H9 (cell line): Measurements from ENCODE around the gene ETV3L. TPM values are rescaled to one million over a fixed set of nuclear protein-coding genes. Genes with fewer than 3 reads are reported as not detected.
A peak's percentile ranks its signal among the peaks of the same experiment; 100 is the strongest.

Experiments used
- DNase-seq: peaks from one replicate; pipeline ENCODE4 v3.0.0-alpha.2; 2017
- H2AFZ ChIP-seq: one replicate; pipeline ENCODE4 v1.6.1; 2013; ENCODE audit warnings: mild to moderate bottlenecking, low read length, control low read depth, moderate library complexity
- H2AK5ac ChIP-seq: 2 replicates; pipeline ENCODE4 v1.6.1; 2013; ENCODE audit warnings: low read length, control low read depth, mixed read lengths; ENCODE audit not compliant: insufficient read length
- H2BK120ac ChIP-seq: one replicate; pipeline ENCODE4 v1.6.1; 2013; ENCODE audit warnings: low read depth, mild to moderate bottlenecking, low read length, control low read depth, inconsistent platforms; ENCODE audit not compliant: poor library complexity, severe bottlenecking
- H2BK12ac ChIP-seq: 2 replicates; pipeline ENCODE4 v1.6.1; 2013; ENCODE audit warnings: low read length, control low read depth, mixed read lengths, low read depth; ENCODE audit not compliant: insufficient read length
- H2BK15ac ChIP-seq: 2 replicates; pipeline ENCODE4 v1.6.1; 2013; ENCODE audit warnings: low read depth, low read length, control low read depth
- H2BK20ac ChIP-seq: one replicate; pipeline ENCODE4 v1.6.1; 2013; ENCODE audit warnings: low read depth, mild to moderate bottlenecking, low read length, control low read depth, inconsistent platforms; ENCODE audit not compliant: poor library complexity, severe bottlenecking
- H2BK5ac ChIP-seq: 2 replicates; pipeline ENCODE4 v1.6.1; 2013; ENCODE audit warnings: low read length, control low read depth, mixed read lengths; ENCODE audit not compliant: insufficient read length
- H3K14ac ChIP-seq: 2 replicates; pipeline ENCODE4 v1.6.1; 2013; ENCODE audit warnings: low read length, control low read depth; ENCODE audit not compliant: insufficient read depth
- H3K18ac ChIP-seq: 2 replicates; pipeline ENCODE4 v1.6.1; 2013; ENCODE audit warnings: low read depth, mild to moderate bottlenecking, mixed read lengths, low read length, control low read depth; ENCODE audit not compliant: insufficient read length
- H3K23ac ChIP-seq: 2 replicates; pipeline ENCODE4 v1.6.1; 2013; ENCODE audit warnings: low read length, control low read depth, mixed read lengths, low read depth; ENCODE audit not compliant: insufficient read length
- H3K23me2 ChIP-seq: 2 replicates; pipeline ENCODE4 v1.6.1; 2013; ENCODE audit warnings: low read depth, mild to moderate bottlenecking, mixed read lengths, low read length, control low read depth; ENCODE audit not compliant: insufficient read length, poor library complexity, severe bottlenecking
- H3K27ac ChIP-seq: 2 replicates; pipeline ENCODE4 v1.5.1; 2013; ENCODE audit warnings: low read length, control low read depth, mixed read lengths, low read depth; ENCODE audit not compliant: insufficient read length
- H3K27me3 ChIP-seq: 2 replicates; pipeline ENCODE4 v1.6.1; 2013; ENCODE audit warnings: low read length, control low read depth, inconsistent platforms; ENCODE audit not compliant: insufficient read depth
- H3K4ac ChIP-seq: 2 replicates; pipeline ENCODE4 v1.6.1; 2013; ENCODE audit warnings: low read depth, mild to moderate bottlenecking, control low read depth, inconsistent platforms, low read length, moderate library complexity
- H3K4me1 ChIP-seq: 2 replicates; pipeline ENCODE4 v1.6.1; 2013; ENCODE audit warnings: low read length, control low read depth, inconsistent platforms; ENCODE audit not compliant: insufficient read depth
- H3K4me2 ChIP-seq: 2 replicates; pipeline ENCODE4 v1.6.1; 2013; ENCODE audit warnings: low read length, control low read depth, mixed read lengths; ENCODE audit not compliant: insufficient read length, insufficient read depth
- H3K56ac ChIP-seq: 2 replicates; pipeline ENCODE4 v1.6.1; 2013; ENCODE audit warnings: low read depth, mild to moderate bottlenecking, mixed read lengths, low read length, control low read depth; ENCODE audit not compliant: insufficient read length
- H3K79me1 ChIP-seq: 2 replicates; pipeline ENCODE4 v1.6.1; 2013; ENCODE audit warnings: low read depth, mild to moderate bottlenecking, moderate library complexity, low read length, control low read depth, inconsistent platforms; ENCODE audit not compliant: insufficient read depth, poor library complexity, severe bottlenecking
- H3K79me2 ChIP-seq: 2 replicates; pipeline ENCODE4 v1.6.1; 2013; ENCODE audit warnings: low read length, control low read depth, inconsistent platforms; ENCODE audit not compliant: insufficient read depth
- H3K9ac ChIP-seq: 2 replicates; pipeline ENCODE4 v1.6.1; 2013; ENCODE audit warnings: low read length, control low read depth, mixed read lengths; ENCODE audit not compliant: insufficient read length; ENCODE audit errors: extremely low read depth
- H3K9me3 ChIP-seq: one replicate; pipeline ENCODE4 v1.6.1; 2013; ENCODE audit warnings: low read depth, low read length, inconsistent platforms; ENCODE audit not compliant: control insufficient read depth
- H3T11ph ChIP-seq: one replicate; pipeline ENCODE4 v1.6.1; 2013; ENCODE audit warnings: mild to moderate bottlenecking, low read length, control low read depth, inconsistent platforms
- H4K20me1 ChIP-seq: one replicate; pipeline ENCODE4 v1.6.1; 2013; ENCODE audit not compliant: control insufficient read depth, insufficient read length, insufficient read depth
- H4K5ac ChIP-seq: 2 replicates; pipeline ENCODE4 v1.6.1; 2013; ENCODE audit warnings: low read depth, mild to moderate bottlenecking, mixed read lengths, low read length, control low read depth; ENCODE audit not compliant: insufficient read length
- H4K8ac ChIP-seq: replicated peaks from 2 replicates; pipeline ENCODE4 v1.6.1; 2013; ENCODE audit warnings: low read length, control low read depth, mixed read lengths, low read depth; ENCODE audit not compliant: insufficient read length
- H4K91ac ChIP-seq: 2 replicates; pipeline ENCODE4 v1.6.1; 2013; ENCODE audit warnings: low read depth, mild to moderate bottlenecking, moderate library complexity, mixed read lengths, low read length, control low read depth; ENCODE audit not compliant: insufficient read length
- H3K27ac Mint-ChIP-seq, 3 experiments: 2 replicates in 2 of 3; 3 replicates in 1 of 3; pipeline ENCODE4 v1.8.0; 2020 to 2021; ENCODE audit warnings: mixed read lengths in 3 of 3, mild to moderate bottlenecking in 1 of 3, moderate library complexity in 1 of 3
- H3K27me3 Mint-ChIP-seq: 2 replicates; pipeline ENCODE4 v1.8.0; 2021; ENCODE audit warnings: low read depth, mild to moderate bottlenecking, moderate library complexity, mixed read lengths
- H3K36me3 Mint-ChIP-seq, 3 experiments: 2 replicates in 2 of 3; 3 replicates in 1 of 3; pipeline ENCODE4 v1.8.0; 2020 to 2021; ENCODE audit warnings: low read depth in 3 of 3, mixed read lengths in 3 of 3; ENCODE audit not compliant: insufficient read depth in 1 of 3
- H3K4me1 Mint-ChIP-seq, 2 experiments: 2 replicates each; pipeline ENCODE4 v1.8.0; 2020; ENCODE audit warnings: mixed read lengths in 2 of 2
- H3K4me3 Mint-ChIP-seq, 2 experiments: 2 replicates in 1 of 2; 3 replicates in 1 of 2; pipeline ENCODE4 v1.8.0; 2020 to 2021; ENCODE audit warnings: mild to moderate bottlenecking in 2 of 2, mixed read lengths in 2 of 2, moderate library complexity in 1 of 2
- H3K9me3 Mint-ChIP-seq, 2 experiments: 2 replicates in 1 of 2; 3 replicates in 1 of 2; pipeline ENCODE4 v1.8.0; 2020; ENCODE audit warnings: mild to moderate bottlenecking in 2 of 2, mixed read lengths in 2 of 2, moderate library complexity in 1 of 2
- CTCF ChIP-seq: fragments of 200-600 bp; sonication (generic); conservative IDR thresholded peaks from 3 replicates; pipeline ENCODE4 v1.8.0; 2021; ENCODE audit warnings: antibody characterized with exemption, mild to moderate bottlenecking
- WGBS: extraction: QIAGEN DNeasy Blood & Tissue Kit; methylation state at CpG from one replicate; pipeline ENCODE4 v1.1.7; 2013; ENCODE audit warnings: missing lambda C conversion rate, low lambda C conversion rate, mixed read lengths; ENCODE audit not compliant: insufficient read length; ENCODE audit errors: extremely low coverage; 5-methylcytosine and 5-hydroxymethylcytosine counted together
- long read RNA-seq: library from polyadenylated mRNA; unstranded; transcript quantifications from one replicate; pipeline ENCODE4 v2.0.0, GENCODE V29; 2020
- total RNA-seq: library from RNA; stranded (reverse); gene quantifications from 2 replicates; pipeline ENCODE4 v1.2.1, GENCODE V29; 2021

ETV3L gene
- total RNA-seq = 0.75 and 0.96 TPM in 2 replicates
- long read RNA-seq, transcript ETV3L-201 (5 exons, 1,976 nt) = major isoform, 5 of 5 reads
- long read RNA-seq, partial matches to known transcripts = 0 of 5 reads
- long read RNA-seq, other reads (novel, unspliced or antisense) = 0 of 5 reads

- H2BK20ac ChIP-seq = no peak within 1 kb of the TSS
- Mint-ChIP-seq H3K27ac (peak within 1 kb of the TSS in 2 of 3 experiments; percentile 85 to 87; a peak in 3 of 7 replicates), H3K4me3 (no peak within 1 kb of the TSS; a peak in 1 of 5 replicates), H3K9me3 (no peaks in the 10 kb centered on the region), H3K36me3 (no peaks in the 10 kb centered on the region), H3K27me3 (peaks cover 9% of the 10 kb centered on the region), H3K4me1 (peaks cover 9 to 18% of the 10 kb centered on the region in 2 experiments)
- H4K5ac ChIP-seq = no peak within 1 kb of the TSS
- H3K56ac ChIP-seq = no peak within 1 kb of the TSS
- no peak within 1 kb of the TSS for H2AFZ ChIP-seq
- H4K20me1 ChIP-seq = no peaks in the 10 kb centered on the region
- no peak within 1 kb of the TSS for H3K14ac ChIP-seq
- DNase-seq = no peak
- H3K4me2 ChIP-seq = no peak within 1 kb of the TSS
- H2BK12ac ChIP-seq = no peak within 1 kb of the TSS
- H3K79me1 ChIP-seq = no peaks in the 10 kb centered on the region
- no peak within 1 kb of the TSS for H4K8ac ChIP-seq
- no peaks in the 10 kb centered on the region for H3K79me2 ChIP-seq
- H3K9me3 ChIP-seq = no peaks in the 10 kb centered on the region
- no peak within 1 kb of the TSS for H3K18ac ChIP-seq
- H2BK5ac ChIP-seq = no peak within 1 kb of the TSS
- H3T11ph ChIP-seq = no peak within 1 kb of the TSS
- TF ChIP-seq CTCF = no peak
- no peak within 1 kb of the TSS for H2BK15ac ChIP-seq
- no peaks in the 10 kb centered on the region for H3K27me3 ChIP-seq
- no peak within 1 kb of the TSS for H3K27ac ChIP-seq
- H3K23me2 ChIP-seq = no peaks in the 10 kb centered on the region
- no peaks in the 10 kb centered on the region for H3K4me1 ChIP-seq
- H3K4ac ChIP-seq = no peak within 1 kb of the TSS
- WGBS = no CpG with 5 or more reads among the region's 3 CpGs
- no peak within 1 kb of the TSS for H2BK120ac ChIP-seq
- H3K23ac ChIP-seq = no peak within 1 kb of the TSS
- no peak within 1 kb of the TSS for H3K9ac ChIP-seq
- H2AK5ac ChIP-seq = no peak within 1 kb of the TSS
- H4K91ac ChIP-seq = no peak within 1 kb of the TSS
These were observed at the start of gene ETV3L for GRCh38 chr1:157099633-157100009. Gene ETV3L (minus strand): TSS chr1:157099808. CDS start chr1:157099523, 285 bp downstream.
